Measurements from ENCODE around the gene POPDC2. TPM values are rescaled to one million over a fixed set of nuclear protein-coding genes. Genes with fewer than 3 reads are reported as not detected.

Gene POPDC2
- total RNA-seq, 1 experiment from 2014 or later = 0.37 TPM

GRCh38 chr3:119697394-119697793, 37.0 kb upstream of the POPDC2 start:
- Histone ChIP-seq H3K23ac (ENCODE audit: insufficient read length, low read depth, low read length) (no peak overlapping the region), H2AFZ (ENCODE audit: low read length) (no peak overlapping the region), H2BK5ac (ENCODE audit: insufficient read length, low read length) (no peak overlapping the region), H2BK12ac (ENCODE audit: insufficient read length, low read depth, low read length) (no peak overlapping the region), H3K4me1 (ENCODE audit: insufficient read depth, low read length) (no peaks in the 10 kb centered on the region), H4K20me1 (ENCODE audit: control insufficient read depth, insufficient read depth, insufficient read length) (no peaks in the 10 kb centered on the region), H3T11ph (ENCODE audit: low read length) (no peak overlapping the region), H3K56ac (ENCODE audit: insufficient read length, low read depth, low read length) (no peak overlapping the region), H3K18ac (ENCODE audit: insufficient read length, low read depth, low read length) (no peak overlapping the region), H3K14ac (ENCODE audit: insufficient read depth, low read length) (no peak overlapping the region), H3K9ac (ENCODE audit: extremely low read depth, insufficient read length, low read length) (no peak overlapping the region), H2AK5ac (ENCODE audit: insufficient read length, low read length) (no peak overlapping the region), H3K79me1 (ENCODE audit: insufficient read depth, low read depth, low read length, poor library complexity, severe bottlenecking) (no peaks in the 10 kb centered on the region), H2BK120ac (ENCODE audit: low read depth, low read length, poor library complexity, severe bottlenecking) (no peak overlapping the region), H4K8ac (replicated peaks; ENCODE audit: insufficient read length, low read depth, low read length) (no peak overlapping the region), H3K4ac (ENCODE audit: low read depth, low read length) (no peak overlapping the region), H3K9me3 (ENCODE audit: control insufficient read depth, low read depth, low read length) (no peaks in the 10 kb centered on the region), H3K27me3 (ENCODE audit: insufficient read depth, low read length) (no peaks in the 10 kb centered on the region), H4K5ac (ENCODE audit: insufficient read length, low read depth, low read length) (no peak overlapping the region), H2BK15ac (ENCODE audit: low read depth, low read length) (no peak overlapping the region), H2BK20ac (ENCODE audit: low read depth, low read length, poor library complexity, severe bottlenecking) (no peak overlapping the region), H3K4me2 (ENCODE audit: insufficient read depth, insufficient read length, low read length) (no peak overlapping the region), H3K23me2 (ENCODE audit: insufficient read length, low read depth, low read length, poor library complexity, severe bottlenecking) (no peaks in the 10 kb centered on the region), H4K91ac (ENCODE audit: insufficient read length, low read depth, low read length) (no peak overlapping the region), H3K79me2 (ENCODE audit: insufficient read depth, low read length) (no peaks in the 10 kb centered on the region), H3K27ac (ENCODE audit: insufficient read length, low read depth, low read length) (no peak overlapping the region)
- TF ChIP-seq CTCF (conservative IDR thresholded peaks at IDR 0.05) = no peak
- Mint-ChIP-seq H3K27me3 (ENCODE audit: low read depth) (no peaks in the 10 kb centered on the region), H3K27ac (no peak overlapping the region), H3K36me3 (ENCODE audit: insufficient read depth in 1 of 3, low read depth in 3 of 3) (peaks cover 0 to 2% (median 0%) of the 10 kb centered on the region in 3 experiments; a peak in 1 of 7 replicates), H3K4me3 (no peak overlapping the region), H3K4me1 (peaks cover 5 to 6% of the 10 kb centered on the region in 2 experiments; a peak in 3 of 4 replicates), H3K9me3 (peaks cover 0 to 3% of the 10 kb centered on the region in 2 experiments; a peak in 2 of 5 replicates)
- no peak for DNase-seq
- WGBS (ENCODE audit: extremely low coverage, insufficient read length, low lambda C conversion rate) = no CpG with 5 or more reads among the region's 5 CpGs
